OCI-LY1 (cell line): ENCODE data around the gene RPL39L.

Experiments used
- H2AFZ ChIP-seq: fragments of 200-600 bp; sonication (generic), shearing (Covaris generic); 2 replicates; pipeline ENCODE4 v1.6.0; 2014; ENCODE audit warnings: antibody characterized with exemption, mild to moderate bottlenecking, low read length
- H3F3A ChIP-seq: fragments of 200-600 bp; sonication (generic), shearing (Covaris generic); 2 replicates; pipeline ENCODE4 v1.6.0; 2014; ENCODE audit warnings: mild to moderate bottlenecking, antibody characterized with exemption, low read length, moderate library complexity; ENCODE audit not compliant: insufficient read depth
- H3K27ac ChIP-seq: fragments of 200-600 bp; sonication (generic); 2 replicates; pipeline ENCODE4 v1.5.1; 2014; ENCODE audit warnings: low read length, mixed run types, mild to moderate bottlenecking, low read depth; ENCODE audit not compliant: poor library complexity, severe bottlenecking
- H3K27me3 ChIP-seq: fragments of 200-600 bp; sonication (generic); 2 replicates; pipeline ENCODE4 v1.6.0; 2014; ENCODE audit warnings: antibody characterized with exemption, mild to moderate bottlenecking, low read length, moderate library complexity; ENCODE audit not compliant: insufficient read depth
- H3K36me3 ChIP-seq: fragments of 200-600 bp; sonication (generic); 2 replicates; pipeline ENCODE4 v1.6.1; 2014; ENCODE audit warnings: mild to moderate bottlenecking, antibody characterized with exemption, low read length, moderate library complexity, mixed read lengths; ENCODE audit not compliant: insufficient read depth
- H3K4me1 ChIP-seq: fragments of 200-600 bp; sonication (generic); 2 replicates; pipeline ENCODE4 v1.5.1; 2014; ENCODE audit warnings: mild to moderate bottlenecking, low read length, moderate library complexity; ENCODE audit not compliant: insufficient read depth, severe bottlenecking
- H3K4me2 ChIP-seq: fragments of 200-600 bp; sonication (generic), shearing (Covaris generic); 2 replicates; pipeline ENCODE4 v1.6.1; 2014; ENCODE audit warnings: low read length
- H3K4me3 ChIP-seq: fragments of 200-600 bp; sonication (generic); 2 replicates; pipeline ENCODE4 v1.5.1; 2014; ENCODE audit warnings: low read length, low read depth, mild to moderate bottlenecking, mixed read lengths; ENCODE audit not compliant: poor library complexity, severe bottlenecking
- H3K79me2 ChIP-seq: fragments of 200-600 bp; shearing (Covaris generic); 2 replicates; pipeline ENCODE4 v1.6.1; 2016; ENCODE audit warnings: mixed run types, low read length, mixed read lengths; ENCODE audit not compliant: insufficient read depth
- H3K9ac ChIP-seq: fragments of 200-600 bp; sonication (generic), shearing (Covaris generic); 2 replicates; pipeline ENCODE4 v1.6.1; 2014; ENCODE audit warnings: mild to moderate bottlenecking, low read length, mixed read lengths
- H3K9me2 ChIP-seq: fragments of 200-600 bp; sonication (generic), shearing (Covaris generic); 2 replicates; pipeline ENCODE4 v1.6.1; 2014; ENCODE audit warnings: low read depth, mild to moderate bottlenecking, low read length, mixed read lengths
- H3K9me3 ChIP-seq: fragments of 200-600 bp; shearing (Covaris generic); 2 replicates; pipeline ENCODE4 v1.6.1; 2014; ENCODE audit warnings: low read length, mixed read lengths
- H4K20me1 ChIP-seq: fragments of 200-600 bp; sonication (generic), shearing (Covaris generic); 2 replicates; pipeline ENCODE4 v1.6.0; 2016; ENCODE audit warnings: mild to moderate bottlenecking, low read length; ENCODE audit not compliant: insufficient read depth
- EZH2 ChIP-seq: fragments of 200-600 bp; sonication (generic), shearing (Covaris generic); IDR thresholded peaks from 2 replicates; pipeline ENCODE4 v1.8.0; 2017; ENCODE audit warnings: borderline replicate concordance, mixed run types, mild to moderate bottlenecking, antibody characterized with exemption, low read length, moderate library complexity, mixed read lengths
- TF ChIP-seq, protein P1 (sequence below): fragments of 200-600 bp; sonication (generic), shearing (Covaris generic); IDR thresholded peaks from 2 replicates; pipeline ENCODE4 v1.5.1; 2017; ENCODE audit warnings: mild to moderate bottlenecking, antibody characterized with exemption, low read length, moderate library complexity, mixed read lengths

RPL39L gene

DNA sequence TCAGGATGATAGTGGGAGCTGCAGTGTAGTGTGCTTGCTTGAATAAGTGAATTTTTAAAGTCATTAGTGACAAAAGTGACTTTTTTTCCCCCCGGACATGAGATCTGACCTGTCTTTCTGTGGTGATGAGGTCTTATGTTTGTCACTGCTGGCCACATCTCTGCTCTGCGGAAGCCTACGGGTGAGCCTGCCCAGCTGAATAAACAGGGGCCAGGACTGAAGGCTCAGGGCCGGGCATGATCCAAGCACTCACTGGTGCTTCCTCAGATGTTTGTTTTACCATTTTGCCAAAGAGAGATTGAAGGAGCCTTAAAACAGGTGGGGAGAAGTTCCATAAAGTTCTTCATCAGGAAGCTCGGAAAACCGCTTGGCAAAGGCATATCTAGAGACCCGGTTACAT is 35.0 kb downstream of the RPL39L start:
- no peak overlapping the region for H2AFZ ChIP-seq

DNA sequence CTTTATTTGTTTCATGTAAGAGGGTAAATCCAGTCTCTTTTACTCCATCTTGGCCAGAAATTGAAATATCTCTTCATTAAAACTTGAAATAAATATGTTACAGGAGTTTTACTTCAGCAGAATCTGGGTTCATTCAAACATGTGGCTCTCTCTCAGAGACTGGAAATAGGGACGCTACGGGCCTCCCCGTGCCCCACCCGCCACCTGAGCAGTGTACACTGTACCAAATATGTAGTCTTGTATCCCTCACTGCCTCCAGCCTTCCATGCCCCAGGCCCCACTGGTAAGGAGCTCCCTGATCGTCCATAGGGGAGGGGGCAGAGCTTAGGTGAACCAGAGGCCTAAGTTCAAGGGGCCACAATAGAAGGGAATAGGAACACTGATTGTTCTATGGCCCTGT is 36.0 kb downstream of the RPL39L start:
- Histone ChIP-seq H3K9ac (no peak overlapping the region), H2AFZ (no peak overlapping the region), H4K20me1 (no peaks in the 10 kb centered on the region), H3K36me3 (no peaks in the 10 kb centered on the region), H3F3A (no peaks in the 10 kb centered on the region), H3K27ac (no peak overlapping the region), H3K79me2 (no peaks in the 10 kb centered on the region), H3K9me3 (peaks cover 6% of the 10 kb centered on the region; the same call in 1 of the 2 replicates), H3K4me3 (no peak overlapping the region), H3K4me1 (peaks cover 35% of the 10 kb centered on the region), H3K27me3 (no peaks in the 10 kb centered on the region), H3K4me2 (no peak overlapping the region), H3K9me2 (no peaks in the 10 kb centered on the region)
- TF ChIP-seq, protein P1, sequence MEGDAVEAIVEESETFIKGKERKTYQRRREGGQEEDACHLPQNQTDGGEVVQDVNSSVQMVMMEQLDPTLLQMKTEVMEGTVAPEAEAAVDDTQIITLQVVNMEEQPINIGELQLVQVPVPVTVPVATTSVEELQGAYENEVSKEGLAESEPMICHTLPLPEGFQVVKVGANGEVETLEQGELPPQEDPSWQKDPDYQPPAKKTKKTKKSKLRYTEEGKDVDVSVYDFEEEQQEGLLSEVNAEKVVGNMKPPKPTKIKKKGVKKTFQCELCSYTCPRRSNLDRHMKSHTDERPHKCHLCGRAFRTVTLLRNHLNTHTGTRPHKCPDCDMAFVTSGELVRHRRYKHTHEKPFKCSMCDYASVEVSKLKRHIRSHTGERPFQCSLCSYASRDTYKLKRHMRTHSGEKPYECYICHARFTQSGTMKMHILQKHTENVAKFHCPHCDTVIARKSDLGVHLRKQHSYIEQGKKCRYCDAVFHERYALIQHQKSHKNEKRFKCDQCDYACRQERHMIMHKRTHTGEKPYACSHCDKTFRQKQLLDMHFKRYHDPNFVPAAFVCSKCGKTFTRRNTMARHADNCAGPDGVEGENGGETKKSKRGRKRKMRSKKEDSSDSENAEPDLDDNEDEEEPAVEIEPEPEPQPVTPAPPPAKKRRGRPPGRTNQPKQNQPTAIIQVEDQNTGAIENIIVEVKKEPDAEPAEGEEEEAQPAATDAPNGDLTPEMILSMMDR: no peak
- TF ChIP-seq EZH2: no peak

More for the DNA sequence above, 35.0 kb downstream of the RPL39L start:
- Histone ChIP-seq H3K4me2 (no peak overlapping the region), H3F3A (no peaks in the 10 kb centered on the region), H3K27me3 (no peaks in the 10 kb centered on the region), H3K9ac (no peak overlapping the region; the same call in 1 of the 2 replicates), H3K27ac (peak overlapping the region; percentile 24), H3K4me1 (peaks cover 35% of the 10 kb centered on the region), H3K9me2 (no peaks in the 10 kb centered on the region), H3K9me3 (peaks cover 6% of the 10 kb centered on the region; the same call in 1 of the 2 replicates), H3K36me3 (no peaks in the 10 kb centered on the region), H4K20me1 (no peaks in the 10 kb centered on the region), H3K4me3 (no peak overlapping the region), H3K79me2 (no peaks in the 10 kb centered on the region)
- TF ChIP-seq, protein P1: no peak
- TF ChIP-seq EZH2: no peak

DNA sequence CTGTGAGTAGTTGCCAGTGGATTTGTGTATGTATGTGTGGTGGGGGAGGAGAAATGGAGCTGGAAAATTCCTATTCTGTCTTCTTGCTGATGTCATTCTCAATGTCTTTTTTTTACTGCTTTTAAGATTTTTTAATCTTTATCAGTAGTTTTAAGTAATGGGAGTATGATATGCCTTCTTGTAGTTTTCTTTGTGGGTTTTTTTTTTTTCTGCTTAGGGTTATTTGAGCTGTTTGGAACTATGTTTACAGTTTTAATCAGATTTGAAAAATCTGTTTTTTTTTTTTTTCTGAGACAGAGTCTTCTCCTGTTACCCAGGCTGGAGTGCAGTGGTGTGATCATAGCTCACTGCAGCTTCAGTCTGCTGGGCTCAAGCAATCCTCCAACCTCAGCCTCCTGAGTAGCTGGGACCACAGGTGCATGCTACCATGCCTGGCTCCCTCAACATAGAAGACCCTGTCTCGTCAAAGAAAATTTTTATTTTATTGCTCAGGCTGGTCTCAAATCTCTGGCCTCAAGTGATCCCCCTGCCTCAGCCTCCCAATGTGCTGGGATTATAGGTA is 37.1 kb downstream of the RPL39L start:
- Histone ChIP-seq H3K9me3 (peaks cover 13% of the 10 kb centered on the region), H3F3A (no peaks in the 10 kb centered on the region), H3K79me2 (no peaks in the 10 kb centered on the region), H3K4me2 (peak overlapping the region; percentile 59), H3K4me3 (peak overlapping the region; percentile 46), H3K36me3 (no peaks in the 10 kb centered on the region), H3K27ac (peak overlapping the region; percentile 52), H2AFZ (no peak overlapping the region), H3K27me3 (no peaks in the 10 kb centered on the region), H3K9ac (peak overlapping the region; percentile 29), H3K9me2 (no peaks in the 10 kb centered on the region), H4K20me1 (no peaks in the 10 kb centered on the region), H3K4me1 (peaks cover 35% of the 10 kb centered on the region)
- TF ChIP-seq EZH2: no peak
- TF ChIP-seq, protein P1: no peak
